GM04504 (cell line): ENCODE results near the gene ADGRA1.
"Not testable (repeated sequence)": the region's sequence is repeated elsewhere in the genome, so short reads cannot be mapped to it uniquely, and the experiment has no call there.

Source experiments
- DNase-seq: peaks from one replicate; pipeline ENCODE4 v3.0.0-alpha.2; 2012; ENCODE audit warnings: low read depth

The ADGRA1 gene

GRCh38 chr10:133143546-133143945 is 55.8 kb downstream of the ADGRA1 start:
- no peak for DNase-seq

- DNase-seq, result no peak
Measured at GRCh38 chr10:133144771-133145170, 57.0 kb downstream of the ADGRA1 start.

DNA sequence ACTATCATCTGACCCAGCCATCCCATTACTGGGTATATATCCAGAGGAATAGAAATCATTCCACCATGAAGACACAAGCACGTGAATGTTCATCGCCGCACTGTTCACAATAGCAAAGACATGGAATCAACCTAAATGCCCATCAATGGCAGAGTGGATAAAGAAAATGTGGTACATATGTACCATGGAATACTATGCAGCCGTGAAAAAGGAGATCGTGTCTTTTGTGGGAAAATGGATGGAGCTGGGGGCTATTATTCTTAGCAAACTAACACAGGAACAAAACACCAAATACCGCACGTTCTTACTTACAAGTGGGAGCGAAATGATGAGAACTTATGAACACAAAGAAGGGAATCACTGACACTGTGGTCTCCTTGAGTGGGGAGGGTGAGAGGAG is 62.5 kb downstream of the ADGRA1 start:
- no peak for DNase-seq

GRCh38 chr10:133150656-133151055 is 62.9 kb downstream of the ADGRA1 start:
- DNase-seq, result no peak

- DNase-seq, result not testable (repeated sequence)
Measured at GRCh38 chr10:133151071-133151470, 63.3 kb downstream of the ADGRA1 start.

- no peak for DNase-seq
Measured at GRCh38 chr10:133151543-133151972, 63.8 kb downstream of the ADGRA1 start.

GRCh38 chr10:133154411-133154810 is 66.7 kb downstream of the ADGRA1 start:
- DNase-seq, result no peak

GRCh38 chr10:133154996-133155778 is 67.5 kb downstream of the ADGRA1 start:
- no peak for DNase-seq

- DNase-seq, result no peak
Measured at GRCh38 chr10:133156674-133157579, 69.2 kb downstream of the ADGRA1 start.

DNA sequence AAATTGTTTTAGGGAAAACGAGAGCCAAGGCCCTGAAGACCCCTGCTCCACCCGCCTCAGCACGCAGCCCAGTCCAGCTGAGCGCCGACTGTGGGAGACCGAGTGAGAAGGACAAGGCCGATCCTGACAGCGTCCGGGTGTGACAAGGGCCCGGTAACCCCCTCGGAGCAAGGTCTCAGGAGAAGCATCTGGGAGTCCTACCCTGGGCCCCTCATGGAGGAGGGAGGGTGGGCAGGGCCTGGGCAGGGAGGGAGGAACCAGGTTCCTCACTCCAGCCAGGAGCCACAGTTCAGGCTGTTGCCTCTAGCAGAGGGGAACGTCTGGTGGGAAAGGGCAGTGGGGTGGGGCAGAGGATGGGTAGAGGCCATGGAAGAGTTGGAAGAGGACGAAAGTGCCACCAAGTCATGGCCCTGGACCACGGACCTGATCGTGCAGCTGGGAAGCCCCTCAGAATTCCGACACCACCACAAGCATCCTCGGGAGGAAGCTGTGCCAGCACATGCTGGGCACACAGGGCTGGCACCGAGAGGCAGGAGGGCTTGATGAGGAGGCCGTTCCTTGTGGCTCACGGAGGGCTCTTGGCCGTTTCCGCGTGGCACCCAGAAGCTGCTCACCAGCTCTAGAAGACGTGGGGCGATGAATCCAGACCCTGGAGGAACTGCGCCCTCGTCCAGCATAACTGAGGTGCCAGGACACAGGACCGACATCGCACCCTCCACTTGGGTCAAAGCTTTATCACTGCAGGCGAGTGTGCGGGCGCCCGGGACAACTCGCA is 70.1 kb downstream of the ADGRA1 start:
- no peak for DNase-seq

GRCh38 chr10:133158437-133158755 is 70.7 kb downstream of the ADGRA1 start:
- DNase-seq, result no peak

GRCh38 chr10:133158756-133159610 is 71.3 kb downstream of the ADGRA1 start:
- no peak for DNase-seq

- no peak for DNase-seq
Measured at GRCh38 chr10:133159611-133159949, 71.9 kb downstream of the ADGRA1 start.

DNA sequence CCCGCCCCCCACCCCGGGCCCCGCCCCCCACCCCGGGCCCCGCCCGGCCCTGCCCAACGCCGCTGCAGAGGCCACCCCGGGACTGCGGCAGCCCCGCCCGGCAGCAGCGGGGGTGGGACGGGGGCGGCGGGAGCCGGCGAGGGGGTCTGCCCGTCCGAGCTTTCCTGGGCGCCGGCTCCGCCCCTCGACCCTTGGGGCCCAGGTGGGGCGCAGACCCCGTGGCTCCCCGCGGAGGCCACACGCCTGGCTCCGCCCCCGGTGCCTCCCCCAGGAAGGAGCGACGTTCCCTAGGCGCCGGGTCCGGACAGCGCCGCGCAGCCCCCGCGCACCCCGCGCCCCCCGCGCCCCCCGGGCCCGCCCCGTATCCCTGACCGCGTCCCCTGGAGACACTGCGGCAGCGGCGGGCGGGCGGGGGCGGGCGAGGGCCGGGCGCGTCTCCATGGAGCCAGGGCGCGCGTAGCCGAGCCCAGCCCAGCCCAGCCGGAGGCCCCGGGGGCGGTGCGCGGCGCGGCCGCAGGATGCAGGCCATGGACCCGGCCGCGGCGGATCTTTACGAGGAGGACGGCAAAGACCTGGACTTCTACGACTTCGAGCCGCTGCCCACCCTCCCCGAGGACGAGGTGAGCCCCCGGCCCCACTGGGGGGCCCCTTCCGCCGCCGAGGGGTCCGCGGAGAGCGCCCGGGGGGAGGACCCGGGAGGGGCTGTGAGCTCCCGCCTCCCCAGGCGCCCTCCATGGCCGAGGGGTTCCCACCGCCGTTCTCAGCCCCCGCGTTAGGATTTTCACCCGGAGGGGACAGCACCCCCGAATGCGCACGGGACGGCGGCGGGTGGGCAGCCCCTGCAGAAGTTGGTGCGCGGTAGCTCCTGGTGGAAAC is 72.5 kb downstream of the ADGRA1 start, which contains the start of gene KNDC1:
TSS of gene KNDC1 (plus strand) at position 270 of the 876 bp plus-strand sequence. CDS start at position 519, 249 bp downstream.
- no peak for DNase-seq

- no peak for DNase-seq
Measured at GRCh38 chr10:133160826-133161471, 73.2 kb downstream of the ADGRA1 start.

DNA sequence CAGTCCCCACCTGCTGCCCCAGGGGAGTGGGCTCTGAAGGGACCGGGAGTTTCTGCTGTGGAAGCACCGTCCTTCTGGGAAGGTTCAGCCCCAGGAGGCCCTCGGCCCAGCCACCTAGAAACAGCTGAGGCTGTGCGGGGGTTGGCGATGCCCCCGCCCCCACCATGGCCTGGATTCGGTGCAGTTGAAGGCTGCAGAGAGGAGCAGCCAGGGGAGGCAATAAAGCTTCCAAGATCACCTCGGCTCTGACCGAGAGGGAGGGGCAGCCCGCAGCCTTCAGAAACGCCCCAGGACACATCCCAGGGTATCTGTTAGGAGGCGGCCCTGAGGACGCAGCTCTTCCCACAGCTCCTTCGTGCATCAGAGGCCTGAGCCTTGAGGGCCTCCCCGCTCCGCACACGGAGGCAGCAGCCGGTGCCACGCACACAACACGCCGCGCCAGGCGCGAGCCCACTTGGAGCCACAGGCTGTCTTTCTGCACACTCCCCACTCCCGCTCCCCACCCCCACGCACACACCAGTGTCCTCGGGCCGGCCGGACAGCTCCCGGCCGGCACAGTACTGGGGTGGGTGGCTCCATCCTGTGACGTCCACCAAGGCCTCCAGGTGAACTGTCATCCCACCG is 73.9 kb downstream of the ADGRA1 start:
- no peak for DNase-seq

DNA sequence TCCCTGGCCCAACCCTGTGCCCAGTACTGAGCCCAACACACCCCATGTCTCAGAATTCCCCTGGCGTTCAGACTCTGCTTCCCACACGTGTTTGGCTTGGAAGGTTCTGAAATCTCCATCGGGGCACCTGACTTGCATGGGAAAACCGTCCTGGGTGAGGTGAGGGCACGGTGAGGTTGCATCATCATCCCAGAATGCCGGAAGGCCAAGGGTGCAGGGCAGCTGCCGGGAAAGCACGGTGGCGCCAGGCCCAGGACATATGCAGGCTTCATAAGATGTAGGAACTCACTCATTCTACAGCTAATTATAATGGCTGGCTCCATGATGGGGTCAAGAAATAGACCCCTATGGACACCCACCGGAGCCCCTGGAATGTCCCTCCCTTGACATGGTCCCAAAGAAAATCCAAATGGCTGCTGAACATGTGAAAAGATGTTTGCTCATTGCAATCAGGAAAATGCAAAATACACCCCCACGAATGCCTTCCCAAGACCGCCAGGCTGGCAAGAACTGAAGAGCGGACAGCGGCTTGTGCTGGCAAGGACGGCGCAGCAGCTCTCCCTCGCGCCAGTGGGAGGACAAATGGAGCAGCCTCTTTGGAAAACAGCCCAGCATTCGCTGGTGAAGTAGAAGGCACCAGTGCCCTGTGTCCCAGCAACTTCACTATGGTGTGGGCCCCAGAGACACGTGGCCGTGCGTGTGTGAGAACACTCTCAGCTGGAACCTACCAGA is 74.6 kb downstream of the ADGRA1 start:
- DNase-seq, result no peak

GRCh38 chr10:133162910-133163856 is 75.5 kb downstream of the ADGRA1 start:
- no peak for DNase-seq
